Astrocyte of the spinal cord (primary cell): ENCODE measurements around the gene RNF13.

Experiments used
- DNase-seq: peaks from one replicate; pipeline ENCODE4 v3.0.0; 2011; ENCODE audit warnings: low read depth, low spot score
- H3K4me3 ChIP-seq: 2 replicates; pipeline ENCODE4 v1.5.1; 2011; ENCODE audit warnings: low read depth, mild to moderate bottlenecking, low read length, moderate library complexity
- in situ Hi-C: cut with HindIII; loops from 2 replicates; pipeline ENCODE4 v1.10.0; 2017; ENCODE audit warnings: low sequenced_read_pairs
- TF ChIP-seq, protein P1 (sequence below): IDR thresholded peaks from 2 replicates; pipeline ENCODE4 v1.5.1; 2012; ENCODE audit warnings: low read depth, mild to moderate bottlenecking, low read length, inconsistent platforms

RNF13 gene

DNA sequence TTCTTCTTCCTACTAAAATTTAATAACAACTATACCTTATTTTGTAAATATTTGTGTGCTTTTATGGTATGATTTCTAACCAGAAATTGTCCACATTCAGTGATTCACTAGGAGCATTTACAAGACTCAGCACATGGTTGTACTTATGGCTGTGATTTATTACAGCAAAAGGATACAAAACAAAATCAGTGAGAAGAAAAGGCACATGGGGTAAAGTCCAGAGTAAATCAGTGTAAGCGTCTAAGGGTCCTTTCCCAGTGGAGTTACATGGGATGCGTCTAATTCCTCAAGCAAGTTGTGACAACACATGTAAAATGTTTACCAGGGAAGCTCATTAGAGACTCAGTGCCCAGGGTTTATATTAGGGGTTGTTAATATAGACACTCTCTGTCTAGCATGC, 31.1 kb downstream of the RNF13 start:
- TF ChIP-seq, protein P1, sequence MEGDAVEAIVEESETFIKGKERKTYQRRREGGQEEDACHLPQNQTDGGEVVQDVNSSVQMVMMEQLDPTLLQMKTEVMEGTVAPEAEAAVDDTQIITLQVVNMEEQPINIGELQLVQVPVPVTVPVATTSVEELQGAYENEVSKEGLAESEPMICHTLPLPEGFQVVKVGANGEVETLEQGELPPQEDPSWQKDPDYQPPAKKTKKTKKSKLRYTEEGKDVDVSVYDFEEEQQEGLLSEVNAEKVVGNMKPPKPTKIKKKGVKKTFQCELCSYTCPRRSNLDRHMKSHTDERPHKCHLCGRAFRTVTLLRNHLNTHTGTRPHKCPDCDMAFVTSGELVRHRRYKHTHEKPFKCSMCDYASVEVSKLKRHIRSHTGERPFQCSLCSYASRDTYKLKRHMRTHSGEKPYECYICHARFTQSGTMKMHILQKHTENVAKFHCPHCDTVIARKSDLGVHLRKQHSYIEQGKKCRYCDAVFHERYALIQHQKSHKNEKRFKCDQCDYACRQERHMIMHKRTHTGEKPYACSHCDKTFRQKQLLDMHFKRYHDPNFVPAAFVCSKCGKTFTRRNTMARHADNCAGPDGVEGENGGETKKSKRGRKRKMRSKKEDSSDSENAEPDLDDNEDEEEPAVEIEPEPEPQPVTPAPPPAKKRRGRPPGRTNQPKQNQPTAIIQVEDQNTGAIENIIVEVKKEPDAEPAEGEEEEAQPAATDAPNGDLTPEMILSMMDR: no peak
- no peak overlapping the region for H3K4me3 ChIP-seq
- no peak for DNase-seq
- in situ Hi-C loops: no loop called here

DNA sequence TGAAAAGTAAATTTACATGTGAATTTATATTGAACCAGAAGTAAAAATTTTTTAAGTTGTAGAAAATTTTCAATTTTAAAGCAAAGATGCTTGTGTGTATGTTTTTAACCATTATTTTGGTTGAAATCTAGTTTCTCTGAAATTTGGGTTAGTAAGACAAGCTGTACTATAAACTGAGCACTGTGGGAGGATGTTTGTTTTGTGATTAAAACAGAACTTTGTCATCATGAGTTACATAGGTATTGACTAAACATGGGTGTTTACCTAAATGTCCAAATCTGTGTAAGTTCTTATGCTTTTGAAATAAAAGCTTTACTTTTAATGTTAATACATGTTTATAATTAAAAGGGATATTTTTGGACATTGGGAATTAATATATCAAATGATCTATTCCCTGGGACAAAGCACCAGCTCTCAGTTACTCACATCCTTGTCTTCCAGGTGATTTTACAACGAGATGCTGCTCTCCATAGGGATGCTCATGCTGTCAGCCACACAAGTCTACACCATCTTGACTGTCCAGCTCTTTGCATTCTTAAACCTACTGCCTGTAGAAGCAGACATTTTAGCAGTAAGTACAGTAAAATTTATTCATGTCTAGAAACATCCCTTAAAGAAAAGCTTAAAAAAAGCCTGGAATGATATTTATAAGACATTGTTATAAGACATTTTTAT, 32.7 kb downstream of the RNF13 start:
- H3K4me3 ChIP-seq: no peak overlapping the region
- in situ Hi-C loops: no loop called here
- DNase-seq: no peak
- TF ChIP-seq, protein P1: no peak

DNA sequence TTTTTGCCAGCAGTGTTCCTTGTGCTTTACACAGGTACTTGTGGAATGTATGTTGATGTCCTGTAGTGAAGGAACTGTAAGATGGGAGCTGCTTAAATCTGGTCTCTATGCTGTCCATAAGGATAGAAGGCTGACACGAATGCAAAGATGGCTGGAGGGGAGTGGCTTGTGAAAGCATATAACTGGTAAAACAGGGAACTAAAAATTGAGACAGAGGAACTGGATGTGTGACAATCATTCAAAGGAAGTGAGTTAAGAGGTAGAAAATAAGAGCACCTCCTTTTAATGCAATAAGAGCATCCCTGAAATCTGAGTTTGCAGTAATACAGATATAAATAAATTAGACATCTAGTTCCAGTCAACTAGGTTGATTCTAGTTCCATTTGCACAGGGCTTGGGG, 35.2 kb downstream of the RNF13 start:
- TF ChIP-seq, protein P1: no peak
- DNase-seq: no peak
- in situ Hi-C loops: no loop called here
- no peak overlapping the region for H3K4me3 ChIP-seq

DNA sequence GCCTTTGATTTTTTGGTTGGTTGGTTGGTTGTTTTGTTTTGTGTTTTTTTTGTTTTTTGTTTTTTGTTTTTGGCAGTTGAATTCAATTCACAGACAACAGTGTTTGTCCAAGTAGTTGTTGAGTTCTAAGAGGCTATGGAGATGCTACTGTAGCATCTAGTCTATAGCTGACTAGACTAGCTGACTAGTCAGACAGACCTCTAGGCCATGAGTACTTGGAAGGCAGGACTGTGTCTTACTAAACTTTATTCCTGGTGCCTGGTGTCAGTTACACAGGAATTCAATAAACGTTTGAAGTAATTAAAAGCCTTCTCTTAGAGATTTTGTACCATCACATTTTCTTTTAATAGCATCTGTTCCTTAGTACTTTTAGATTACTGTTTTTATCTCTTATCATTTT, 35.7 kb downstream of the RNF13 start:
- TF ChIP-seq, protein P1: no peak
- in situ Hi-C loops: no loop called here
- no peak for DNase-seq
- H3K4me3 ChIP-seq: no peak overlapping the region

DNA sequence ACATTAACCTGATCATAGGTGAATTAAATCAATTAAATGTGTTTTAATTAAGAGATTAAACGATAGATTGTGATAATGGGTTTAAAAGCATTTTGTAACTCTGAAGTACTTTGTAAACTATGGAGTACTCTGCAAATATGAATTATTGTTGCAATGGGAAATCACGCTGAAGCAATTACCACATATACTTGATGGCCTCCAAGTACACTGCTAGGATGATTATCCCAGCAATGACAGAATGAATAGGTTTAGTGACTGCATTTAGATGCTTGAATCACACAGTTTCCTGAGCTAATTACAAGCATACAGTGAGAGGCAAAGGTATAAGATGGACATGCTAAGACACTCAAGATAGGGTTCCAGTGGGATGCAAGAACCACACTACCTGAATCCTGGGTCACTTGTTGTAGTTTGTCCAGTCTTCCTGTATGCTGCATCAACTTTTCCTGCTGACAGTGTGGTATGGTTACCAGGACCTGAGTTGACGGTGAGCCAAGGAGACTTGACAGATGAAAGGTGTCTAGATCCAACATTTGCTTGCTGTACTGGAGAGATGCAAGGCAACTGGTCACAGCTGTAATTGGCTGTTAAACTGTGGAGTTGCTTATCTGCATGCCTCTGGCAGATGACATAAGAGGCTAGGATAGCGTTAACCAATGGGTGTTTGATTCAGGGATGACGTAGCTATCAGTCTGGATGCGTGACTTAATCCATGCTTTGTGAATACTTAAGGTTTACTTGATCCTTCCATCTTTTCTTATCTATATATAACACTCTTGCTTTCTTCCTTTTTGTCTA, 38.0 kb downstream of the RNF13 start:
- in situ Hi-C loops: no loop called here
- DNase-seq: no peak
- TF ChIP-seq, protein P1: no peak
- no peak overlapping the region for H3K4me3 ChIP-seq

DNA sequence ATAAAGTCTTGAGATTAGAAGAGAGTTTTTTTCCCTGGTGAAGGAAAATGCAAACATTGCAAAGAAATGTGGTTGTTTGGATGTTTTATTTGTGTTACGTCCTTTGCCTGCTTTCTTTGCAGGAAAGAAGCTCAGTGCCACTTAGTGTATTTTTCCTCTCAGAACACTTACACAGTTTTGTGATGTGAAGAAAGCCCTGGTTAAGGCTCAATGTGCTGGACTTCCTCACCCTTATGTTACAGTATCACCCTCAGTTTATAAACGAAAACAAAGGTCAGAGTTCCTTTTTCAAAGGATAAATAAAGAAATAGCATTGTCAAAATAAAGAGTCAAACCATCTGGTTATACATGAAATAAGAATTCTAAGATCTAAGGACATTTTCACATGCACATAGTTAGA, 45.9 kb downstream of the RNF13 start:
- DNase-seq: no peak
- TF ChIP-seq, protein P1: no peak
- in situ Hi-C loops: no loop called here
- H3K4me3 ChIP-seq: no peak overlapping the region
